Femur (tissue), 1 donor: Measurements from ENCODE around the gene CRAT.
A peak's percentile ranks its signal among the peaks of the same experiment; 100 is the strongest.

Experiments used
- DNase-seq: peaks from one replicate; pipeline ENCODE4 v3.0.0-alpha.2; 2017

CRAT gene

GRCh38 chr9:129080601-129081387 lies 29.8 kb downstream of the CRAT start, which contains the start of gene DOLPP1:
Gene DOLPP1 (plus strand): TSS chr9:129081111. CDS start chr9:129081132, 21 bp downstream.
- DNase-seq = peak; percentile 100

- DNase-seq = no peak
These were observed 30.3 kb downstream of the CRAT start for GRCh38 chr9:129080298-129080600.

- no peak for DNase-seq
These were observed 30.8 kb downstream of the CRAT start for GRCh38 chr9:129079829-129080228.

GRCh38 chr9:129078691-129079503 lies 31.7 kb downstream of the CRAT start:
- DNase-seq = peak; percentile 12

GRCh38 chr9:129077236-129077635 lies 33.4 kb downstream of the CRAT start:
- no peak for DNase-seq

GRCh38 chr9:129076640-129077037 lies 34.0 kb downstream of the CRAT start:
- no peak for DNase-seq

GRCh38 chr9:129075996-129076639 lies 34.5 kb downstream of the CRAT start:
- DNase-seq = no peak

GRCh38 chr9:129074106-129074505 lies 36.5 kb downstream of the CRAT start:
- DNase-seq = no peak

GRCh38 chr9:129073404-129073803 lies 37.2 kb downstream of the CRAT start:
- DNase-seq = no peak

- DNase-seq = no peak
These were observed 38.4 kb downstream of the CRAT start for GRCh38 chr9:129072171-129072570.

- no peak for DNase-seq
These were observed 39.0 kb downstream of the CRAT start for GRCh38 chr9:129071526-129072126.

- no peak for DNase-seq
These were observed 39.7 kb downstream of the CRAT start for GRCh38 chr9:129070696-129071525.

GRCh38 chr9:129069862-129070641 lies 40.5 kb downstream of the CRAT start:
- no peak for DNase-seq

- peak; percentile 78 for DNase-seq
These were observed 41.4 kb downstream of the CRAT start for GRCh38 chr9:129068990-129069861.

GRCh38 chr9:129068110-129068509 lies 42.5 kb downstream of the CRAT start:
- no peak for DNase-seq

- no peak for DNase-seq
These were observed 46.1 kb downstream of the CRAT start for GRCh38 chr9:129064499-129064908.

GRCh38 chr9:129063061-129063460 lies 47.5 kb downstream of the CRAT start:
- DNase-seq = no peak

- DNase-seq = peak; percentile 16
These were observed 49.6 kb downstream of the CRAT start for GRCh38 chr9:129060991-129061390.

- DNase-seq = no peak
These were observed 50.5 kb downstream of the CRAT start for GRCh38 chr9:129059796-129060785.
